ENCODE data around the gene SPATA12. TPM values are rescaled to one million over a fixed set of nuclear protein-coding genes. Genes with fewer than 3 reads are reported as not detected.
A peak's percentile ranks its signal among the peaks of the same experiment; 100 is the strongest.

The SPATA12 gene
- total RNA-seq, 4 donors from 2014 or later = not detected

DNA sequence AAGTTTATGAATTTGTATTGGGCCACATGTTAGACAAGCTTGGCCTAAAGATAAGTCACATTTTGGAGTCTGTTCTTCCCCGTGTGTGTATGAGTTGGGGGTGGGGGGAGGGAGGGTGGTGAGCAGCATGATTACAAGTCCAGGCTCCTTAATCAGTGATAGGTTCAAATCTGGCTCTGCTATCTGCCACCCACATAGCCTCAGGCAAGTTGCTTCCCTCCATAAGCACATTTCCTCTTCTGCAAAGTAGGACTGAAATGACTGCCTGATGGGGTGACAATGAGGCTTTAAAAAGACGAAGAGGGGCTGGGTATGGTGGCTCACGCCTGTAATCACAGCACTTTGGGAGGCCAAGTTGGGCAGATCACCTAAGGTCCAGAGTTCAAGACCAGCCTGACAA lies 1.1 kb upstream of the SPATA12 start:
- Histone ChIP-seq H3K4me1 (peaks cover 0 to 4% (median 0%) of the 10 kb centered on the region in 4 donors), H3K36me3 (no peaks in the 10 kb centered on the region), H3K9me3 (no peaks in the 10 kb centered on the region), H3K4me3 (no peak overlapping the region), H3K27ac (no peak overlapping the region), H3K27me3 (no peaks in the 10 kb centered on the region)
- WGBS, 2 donors = 65 to 66% methylated on average over 3 of the region's 3 CpGs
- TF ChIP-seq POLR2A (IDR thresholded peaks at IDR 0.05) = no peak
- TF ChIP-seq EP300 (IDR thresholded peaks at IDR 0.05) = no peak
- no peak for TF ChIP-seq CTCF (IDR thresholded peaks at IDR 0.05)
- DNase-seq (ENCODE audit: low spot score in 2 of 2) = no peak

- H3K27ac ChIP-seq = peak overlapping the region in 2 of 4 donors; percentile 19 to 54
- no peaks in the 10 kb centered on the region for H3K36me3 ChIP-seq
- no peak for TF ChIP-seq POLR2A (IDR thresholded peaks at IDR 0.05)
- no peak for TF ChIP-seq EP300 (IDR thresholded peaks at IDR 0.05)
- no peak overlapping the region for H3K4me3 ChIP-seq
- no peaks in the 10 kb centered on the region for H3K9me3 ChIP-seq
- no peak for DNase-seq (ENCODE audit: low spot score in 2 of 2)
- no peaks in the 10 kb centered on the region for H3K27me3 ChIP-seq
- H3K4me1 ChIP-seq = peaks cover 0 to 4% (median 0%) of the 10 kb centered on the region in 4 donors
- 95 to 96% methylated on average over 3 of the region's 3 CpGs for WGBS, 2 donors
Measured at GRCh38 chr3:57061556-57061955, 1.1 kb downstream of the SPATA12 start.

DNA sequence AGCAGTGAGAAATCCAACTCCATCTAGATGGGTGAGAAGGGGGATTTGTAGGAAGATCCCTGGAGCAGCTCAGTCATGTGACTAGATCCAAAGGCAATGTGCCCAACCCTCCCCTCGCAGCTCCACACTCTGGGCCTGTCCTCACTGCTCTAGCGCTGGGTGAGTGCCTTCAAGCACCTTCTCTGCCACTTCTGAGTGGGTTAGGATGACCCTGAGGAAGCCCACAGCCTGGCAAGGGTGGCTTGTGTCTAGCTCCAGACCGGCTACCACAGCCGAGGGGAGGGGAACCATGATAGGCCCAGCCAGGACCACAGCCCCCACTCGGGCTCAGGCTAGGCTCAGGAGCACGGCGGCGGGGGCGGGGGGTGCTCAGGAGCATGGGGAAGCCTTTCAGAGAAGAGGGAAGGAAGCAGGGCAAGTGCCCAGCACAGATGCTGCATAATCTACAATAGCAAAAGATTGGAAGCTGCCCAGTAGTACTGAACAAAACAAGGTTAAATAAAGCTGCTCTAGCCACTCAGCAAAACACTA lies 1.7 kb downstream of the SPATA12 start:
- H3K4me1 ChIP-seq = peaks cover 0 to 4% (median 0%) of the 10 kb centered on the region in 4 donors
- no peaks in the 10 kb centered on the region for H3K27me3 ChIP-seq
- no peaks in the 10 kb centered on the region for H3K36me3 ChIP-seq
- no peaks in the 10 kb centered on the region for H3K9me3 ChIP-seq
- no peak for DNase-seq (ENCODE audit: low spot score in 2 of 2)
- 35 to 37% methylated on average over 9 of the region's 9 CpGs for WGBS, 2 donors
- no peak overlapping the region for H3K4me3 ChIP-seq
- TF ChIP-seq CTCF (IDR thresholded peaks at IDR 0.05) (no peak), EP300 (IDR thresholded peaks at IDR 0.05) (no peak), POLR2A (IDR thresholded peaks at IDR 0.05) (no peak)
- H3K27ac ChIP-seq = peak overlapping the region in 2 of 4 donors; percentile 19 to 54

GRCh38 chr3:57063032-57063431 lies 2.6 kb downstream of the SPATA12 start:
- Histone ChIP-seq H3K9me3 (no peaks in the 10 kb centered on the region), H3K27me3 (no peaks in the 10 kb centered on the region), H3K36me3 (no peaks in the 10 kb centered on the region), H3K27ac (peak overlapping the region in 1 of 4 donors; percentile 0), H3K4me3 (no peak overlapping the region), H3K4me1 (peaks cover 0 to 6% (median 0%) of the 10 kb centered on the region in 4 donors)
- no peak for TF ChIP-seq POLR2A (IDR thresholded peaks at IDR 0.05)
- TF ChIP-seq CTCF (IDR thresholded peaks at IDR 0.05) = no peak
- no peak for TF ChIP-seq EP300 (IDR thresholded peaks at IDR 0.05)
- no peak for DNase-seq (ENCODE audit: low spot score in 2 of 2)
- WGBS, 2 donors = 85 to 88% methylated on average over 5 of the region's 5 CpGs

GRCh38 chr3:57064001-57064400 lies 3.5 kb downstream of the SPATA12 start:
- DNase-seq (ENCODE audit: low spot score in 2 of 2) = no peak
- peaks cover 0 to 16% (median 0%) of the 10 kb centered on the region in 4 donors for H3K4me1 ChIP-seq
- H3K4me3 ChIP-seq = no peak overlapping the region
- no peak overlapping the region for H3K27ac ChIP-seq
- no peaks in the 10 kb centered on the region for H3K36me3 ChIP-seq
- no peaks in the 10 kb centered on the region for H3K27me3 ChIP-seq
- H3K9me3 ChIP-seq = no peaks in the 10 kb centered on the region
- TF ChIP-seq POLR2A (IDR thresholded peaks at IDR 0.05) (no peak), EP300 (IDR thresholded peaks at IDR 0.05) (no peak), CTCF (IDR thresholded peaks at IDR 0.05) (no peak)
- 78% methylated on average over 6 of the region's 6 CpGs for WGBS, 2 donors

Data from tibial nerve (tissue), 4 donors.